Dendritic cell treated with granulocyte-macrophage colony-stimulating factor and Interleukin-4, amounts not matched to agents 40 ng/mL and 50 ng/mL, for 4 days (primary cell): ENCODE measurements around the gene FBXL7.

Experiments
- H3K27ac Mint-ChIP-seq: one replicate; pipeline ENCODE4 v1.8.0; 2022; ENCODE audit warnings: mild to moderate bottlenecking, mixed read lengths
- H3K27me3 Mint-ChIP-seq: one replicate; pipeline ENCODE4 v1.8.0; 2022; ENCODE audit warnings: mild to moderate bottlenecking, mixed read lengths
- H3K36me3 Mint-ChIP-seq: one replicate; pipeline ENCODE4 v1.8.0; 2022; ENCODE audit warnings: low read depth, mixed read lengths
- H3K4me1 Mint-ChIP-seq: one replicate; pipeline ENCODE4 v1.8.0; 2022; ENCODE audit warnings: low read depth, mixed read lengths
- H3K4me3 Mint-ChIP-seq: one replicate; pipeline ENCODE4 v1.8.0; 2022; ENCODE audit warnings: mild to moderate bottlenecking, moderate library complexity, mixed read lengths
- H3K9me3 Mint-ChIP-seq: one replicate; pipeline ENCODE4 v1.8.0; 2022; ENCODE audit warnings: mixed read lengths
- intact Hi-C: fragments of 100-400 bp; cut with micrococcal nuclease; formaldehyde crosslinking; loops from one replicate; pipeline ENCODE4 v1.15.0; 2022

The FBXL7 gene

GRCh38 chr5:15585841-15586591 lies 86.0 kb downstream of the FBXL7 start:
- intact Hi-C loops: no loop called here
- Mint-ChIP-seq H3K4me3 (no peak overlapping the region), H3K27me3 (no peaks in the 10 kb centered on the region), H3K27ac (no peak overlapping the region), H3K36me3 (no peaks in the 10 kb centered on the region), H3K4me1 (no peaks in the 10 kb centered on the region), H3K9me3 (peaks cover 92% of the 10 kb centered on the region)

- H3K9me3 Mint-ChIP-seq: peaks cover 84% of the 10 kb centered on the region
- H3K4me1 Mint-ChIP-seq: no peaks in the 10 kb centered on the region
- intact Hi-C loops: no loop called here
- no peak overlapping the region for H3K4me3 Mint-ChIP-seq
- no peaks in the 10 kb centered on the region for H3K36me3 Mint-ChIP-seq
- H3K27me3 Mint-ChIP-seq: no peaks in the 10 kb centered on the region
- H3K27ac Mint-ChIP-seq: no peak overlapping the region
These were observed 87.9 kb downstream of the FBXL7 start for GRCh38 chr5:15587916-15588315.

GRCh38 chr5:15592728-15593127 lies 92.7 kb downstream of the FBXL7 start:
- intact Hi-C loops: no loop called here
- no peaks in the 10 kb centered on the region for H3K4me1 Mint-ChIP-seq

GRCh38 chr5:15594977-15595568 lies 95.1 kb downstream of the FBXL7 start:
- Mint-ChIP-seq H3K36me3 (no peaks in the 10 kb centered on the region), H3K27ac (no peak overlapping the region), H3K27me3 (no peaks in the 10 kb centered on the region), H3K4me1 (no peaks in the 10 kb centered on the region), H3K9me3 (peaks cover 16% of the 10 kb centered on the region), H3K4me3 (no peak overlapping the region)
- intact Hi-C loops: no loop called here

More at GRCh38 chr5:15592728-15593127, 92.7 kb downstream of the FBXL7 start:
- H3K36me3 Mint-ChIP-seq: no peaks in the 10 kb centered on the region
- no peak overlapping the region for H3K4me3 Mint-ChIP-seq
- H3K27ac Mint-ChIP-seq: no peak overlapping the region
- peaks cover 39% of the 10 kb centered on the region for H3K9me3 Mint-ChIP-seq
- no peaks in the 10 kb centered on the region for H3K27me3 Mint-ChIP-seq

- Mint-ChIP-seq H3K4me1 (no peaks in the 10 kb centered on the region), H3K27ac (no peak overlapping the region), H3K36me3 (no peaks in the 10 kb centered on the region), H3K4me3 (no peak overlapping the region), H3K27me3 (no peaks in the 10 kb centered on the region), H3K9me3 (peaks cover 8% of the 10 kb centered on the region)
- intact Hi-C loops: no loop called here
These were observed 95.9 kb downstream of the FBXL7 start for GRCh38 chr5:15595929-15596328.

GRCh38 chr5:15596936-15597335 lies 97.0 kb downstream of the FBXL7 start:
- Mint-ChIP-seq H3K36me3 (no peaks in the 10 kb centered on the region), H3K4me1 (no peaks in the 10 kb centered on the region), H3K9me3 (peaks cover 8% of the 10 kb centered on the region), H3K4me3 (no peak overlapping the region), H3K27me3 (no peaks in the 10 kb centered on the region), H3K27ac (no peak overlapping the region)
- intact Hi-C loops: no loop called here

GRCh38 chr5:15597804-15598203 lies 97.8 kb downstream of the FBXL7 start:
- H3K9me3 Mint-ChIP-seq: peaks cover 1% of the 10 kb centered on the region

GRCh38 chr5:15598294-15598902 lies 98.4 kb downstream of the FBXL7 start:
- Mint-ChIP-seq H3K4me1 (no peaks in the 10 kb centered on the region), H3K27ac (no peak overlapping the region), H3K27me3 (no peaks in the 10 kb centered on the region), H3K36me3 (no peaks in the 10 kb centered on the region), H3K4me3 (no peak overlapping the region), H3K9me3 (no peaks in the 10 kb centered on the region)
- intact Hi-C loops: no loop called here

More at GRCh38 chr5:15597804-15598203, 97.8 kb downstream of the FBXL7 start:
- no peaks in the 10 kb centered on the region for H3K27me3 Mint-ChIP-seq
- H3K4me3 Mint-ChIP-seq: no peak overlapping the region
- H3K36me3 Mint-ChIP-seq: no peaks in the 10 kb centered on the region
- no peak overlapping the region for H3K27ac Mint-ChIP-seq
- H3K4me1 Mint-ChIP-seq: no peaks in the 10 kb centered on the region
- intact Hi-C loops: no loop called here

- Mint-ChIP-seq H3K9me3 (no peaks in the 10 kb centered on the region), H3K4me3 (no peak overlapping the region)
These were observed 100.1 kb downstream of the FBXL7 start for GRCh38 chr5:15600035-15600434.

GRCh38 chr5:15601274-15601673 lies 101.3 kb downstream of the FBXL7 start:
- Mint-ChIP-seq H3K4me3 (no peak overlapping the region), H3K36me3 (no peaks in the 10 kb centered on the region), H3K27ac (no peak overlapping the region), H3K27me3 (no peaks in the 10 kb centered on the region), H3K4me1 (no peaks in the 10 kb centered on the region), H3K9me3 (no peaks in the 10 kb centered on the region)
- intact Hi-C loops: no loop called here

More at GRCh38 chr5:15600035-15600434, 100.1 kb downstream of the FBXL7 start:
- intact Hi-C loops: no loop called here
- Mint-ChIP-seq H3K4me1 (no peaks in the 10 kb centered on the region), H3K36me3 (no peaks in the 10 kb centered on the region), H3K27ac (no peak overlapping the region), H3K27me3 (no peaks in the 10 kb centered on the region)

- H3K27me3 Mint-ChIP-seq: no peaks in the 10 kb centered on the region
- H3K9me3 Mint-ChIP-seq: no peaks in the 10 kb centered on the region
- H3K27ac Mint-ChIP-seq: no peak overlapping the region
- intact Hi-C loops: no loop called here
- H3K36me3 Mint-ChIP-seq: no peaks in the 10 kb centered on the region
- no peak overlapping the region for H3K4me3 Mint-ChIP-seq
- no peaks in the 10 kb centered on the region for H3K4me1 Mint-ChIP-seq
These were observed 101.9 kb downstream of the FBXL7 start for GRCh38 chr5:15601853-15602252.

- Mint-ChIP-seq H3K9me3 (peaks cover 6% of the 10 kb centered on the region), H3K27me3 (no peaks in the 10 kb centered on the region), H3K27ac (no peak overlapping the region), H3K4me3 (no peak overlapping the region), H3K36me3 (no peaks in the 10 kb centered on the region), H3K4me1 (no peaks in the 10 kb centered on the region)
- intact Hi-C loops: no loop called here
These were observed 105.0 kb downstream of the FBXL7 start for GRCh38 chr5:15604986-15605385.

- no peaks in the 10 kb centered on the region for H3K36me3 Mint-ChIP-seq
- intact Hi-C loops: no loop called here
- no peaks in the 10 kb centered on the region for H3K27me3 Mint-ChIP-seq
These were observed 106.2 kb downstream of the FBXL7 start for GRCh38 chr5:15606197-15606596.

GRCh38 chr5:15607076-15607475 lies 107.1 kb downstream of the FBXL7 start:
- intact Hi-C loops: no loop called here
- Mint-ChIP-seq H3K4me1 (no peaks in the 10 kb centered on the region), H3K36me3 (no peaks in the 10 kb centered on the region), H3K27me3 (no peaks in the 10 kb centered on the region), H3K9me3 (peaks cover 12% of the 10 kb centered on the region), H3K4me3 (no peak overlapping the region), H3K27ac (no peak overlapping the region)

More at GRCh38 chr5:15606197-15606596, 106.2 kb downstream of the FBXL7 start:
- Mint-ChIP-seq H3K4me1 (no peaks in the 10 kb centered on the region), H3K27ac (no peak overlapping the region), H3K4me3 (no peak overlapping the region), H3K9me3 (peaks cover 12% of the 10 kb centered on the region)
